Measurements from ENCODE around the gene EML3.
"Not testable (repeated sequence)": the region's sequence is repeated elsewhere in the genome, so short reads cannot be mapped to it uniquely, and the experiment has no call there.

The EML3 gene

GRCh38 chr11:62567018-62567633, 45.4 kb downstream of the EML3 start:
- no peak for DNase-seq

DNA sequence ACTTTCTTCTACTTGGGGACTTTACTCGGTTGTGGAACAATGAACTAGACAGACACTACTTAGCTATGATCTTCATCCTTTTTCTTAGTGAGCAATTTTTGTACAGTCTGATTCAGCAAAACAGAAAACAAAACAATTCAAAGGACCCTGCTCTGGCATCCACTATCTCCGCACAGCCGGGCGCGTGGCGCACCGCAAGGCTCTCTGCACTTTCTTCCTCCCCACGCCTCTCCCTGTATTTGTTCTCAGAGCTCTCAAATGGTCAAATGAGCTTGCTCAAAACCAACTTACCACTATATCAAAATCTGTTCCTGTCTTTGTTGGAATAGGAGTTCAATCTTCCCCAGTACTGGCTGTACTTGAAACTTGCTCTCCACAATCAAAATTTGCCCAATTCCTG, 46.3 kb downstream of the EML3 start:
- DNase-seq: no peak

GRCh38 chr11:62565100-62565802, 47.3 kb downstream of the EML3 start:
- no peak for DNase-seq

GRCh38 chr11:62561677-62562230, 50.8 kb downstream of the EML3 start:
- not testable (repeated sequence) for DNase-seq

GRCh38 chr11:62560566-62561103, 51.9 kb downstream of the EML3 start:
- DNase-seq: peak; percentile 86

GRCh38 chr11:62559626-62560025, 52.9 kb downstream of the EML3 start:
- DNase-seq: not testable (repeated sequence)

- no peak for DNase-seq
Observed at GRCh38 chr11:62559204-62559603, 53.4 kb downstream of the EML3 start.

DNA sequence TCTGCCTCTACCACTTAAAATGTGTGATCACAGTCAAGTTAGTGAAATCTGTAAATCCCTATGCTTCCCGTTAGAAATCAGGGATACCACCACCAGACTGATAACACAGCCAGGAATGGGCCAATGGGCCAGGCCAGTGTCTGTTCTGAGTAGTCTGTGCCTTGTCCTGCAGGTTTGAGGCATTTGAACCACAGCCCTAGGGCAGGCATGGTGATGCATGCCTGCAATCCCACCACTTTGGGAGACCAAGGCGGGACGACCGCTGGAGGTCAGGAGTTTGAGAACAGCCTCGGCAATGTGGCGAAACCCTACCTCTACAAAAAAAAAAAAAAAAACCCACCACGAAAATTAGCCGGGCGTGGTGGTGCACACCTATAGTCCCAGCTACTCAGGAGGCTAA, 53.9 kb downstream of the EML3 start:
- DNase-seq: no peak

DNA sequence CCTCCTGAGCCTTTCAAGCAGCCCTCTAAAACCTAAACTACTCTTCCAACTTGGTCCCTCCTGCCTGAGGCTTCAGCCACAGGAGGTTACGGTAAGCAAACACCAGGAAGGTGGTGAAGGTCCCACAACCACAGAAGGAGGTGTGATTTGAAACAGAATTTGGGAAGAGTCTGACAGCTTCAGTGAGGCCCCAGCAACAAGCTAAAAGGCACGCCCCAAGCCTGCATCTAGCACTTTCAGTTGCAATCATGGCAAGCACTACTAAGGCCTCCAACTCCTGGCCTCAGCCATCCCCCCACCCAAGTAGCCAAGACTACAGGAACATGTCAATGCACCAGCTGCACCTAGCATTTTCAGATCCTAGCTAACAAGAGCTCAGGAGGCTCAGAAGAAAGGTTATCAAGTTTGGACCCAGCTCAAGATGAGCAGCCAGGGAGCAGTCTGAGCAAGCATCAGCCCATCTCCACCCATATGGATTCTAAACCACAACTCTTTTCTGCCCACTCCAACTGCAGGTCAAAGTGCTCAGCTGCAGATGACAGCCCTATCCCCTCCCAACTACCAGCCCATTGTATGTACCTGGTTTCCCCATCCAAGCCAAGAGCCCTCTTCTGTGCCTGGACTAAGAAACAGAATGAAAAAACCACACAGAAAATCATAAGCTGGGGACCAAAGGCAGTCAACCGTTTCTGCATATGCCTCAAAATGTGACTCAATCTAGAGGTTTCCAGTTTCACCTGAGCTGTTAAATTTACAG, 55.5 kb downstream of the EML3 start:
- peak; percentile 70 for DNase-seq

DNA sequence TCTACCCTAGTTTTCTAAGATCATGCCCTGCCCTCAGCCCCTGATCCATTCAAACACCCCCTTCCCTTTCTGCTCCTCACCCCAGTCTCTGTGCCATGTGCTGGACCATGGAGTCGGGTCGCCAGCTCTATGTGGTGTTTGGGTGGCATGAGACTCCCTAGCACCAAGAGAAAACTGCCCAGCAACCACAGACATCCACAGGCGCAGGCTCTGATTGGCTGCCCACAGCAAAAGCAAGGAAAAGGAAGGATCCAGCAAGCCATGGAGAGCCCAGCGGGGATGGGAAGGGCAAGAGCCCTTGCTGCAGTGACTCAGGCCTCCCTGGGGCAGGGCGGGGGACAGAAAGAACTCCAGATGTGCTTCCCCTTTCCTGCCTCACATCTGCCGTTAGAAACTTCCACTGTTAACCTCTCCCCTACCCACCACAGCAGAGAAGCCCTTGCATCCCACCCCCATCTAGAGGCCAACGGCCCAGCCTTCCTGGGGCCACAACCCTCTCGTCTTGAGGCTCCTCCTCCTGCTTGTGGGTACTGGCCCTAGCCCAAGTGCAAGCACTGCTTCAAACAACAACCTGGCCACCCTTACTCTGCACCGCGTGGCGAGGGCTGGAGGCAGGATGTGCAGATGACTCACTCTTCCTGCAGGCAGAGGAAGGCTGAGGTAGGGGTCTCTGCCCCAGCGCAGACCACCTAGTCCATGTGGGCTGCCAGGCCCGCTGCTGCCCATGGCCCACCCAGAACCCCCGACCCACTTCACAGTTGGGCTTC, 56.3 kb downstream of the EML3 start:
- DNase-seq: peak; percentile 89

- DNase-seq: peak; percentile 94
Observed at GRCh38 chr11:62555464-62556107, 57.0 kb downstream of the EML3 start.

- peak; percentile 18 for DNase-seq
Observed at GRCh38 chr11:62554387-62555167, 58.0 kb downstream of the EML3 start.

- peak; percentile 22 for DNase-seq
Observed at GRCh38 chr11:62553839-62554361, 58.7 kb downstream of the EML3 start.

DNA sequence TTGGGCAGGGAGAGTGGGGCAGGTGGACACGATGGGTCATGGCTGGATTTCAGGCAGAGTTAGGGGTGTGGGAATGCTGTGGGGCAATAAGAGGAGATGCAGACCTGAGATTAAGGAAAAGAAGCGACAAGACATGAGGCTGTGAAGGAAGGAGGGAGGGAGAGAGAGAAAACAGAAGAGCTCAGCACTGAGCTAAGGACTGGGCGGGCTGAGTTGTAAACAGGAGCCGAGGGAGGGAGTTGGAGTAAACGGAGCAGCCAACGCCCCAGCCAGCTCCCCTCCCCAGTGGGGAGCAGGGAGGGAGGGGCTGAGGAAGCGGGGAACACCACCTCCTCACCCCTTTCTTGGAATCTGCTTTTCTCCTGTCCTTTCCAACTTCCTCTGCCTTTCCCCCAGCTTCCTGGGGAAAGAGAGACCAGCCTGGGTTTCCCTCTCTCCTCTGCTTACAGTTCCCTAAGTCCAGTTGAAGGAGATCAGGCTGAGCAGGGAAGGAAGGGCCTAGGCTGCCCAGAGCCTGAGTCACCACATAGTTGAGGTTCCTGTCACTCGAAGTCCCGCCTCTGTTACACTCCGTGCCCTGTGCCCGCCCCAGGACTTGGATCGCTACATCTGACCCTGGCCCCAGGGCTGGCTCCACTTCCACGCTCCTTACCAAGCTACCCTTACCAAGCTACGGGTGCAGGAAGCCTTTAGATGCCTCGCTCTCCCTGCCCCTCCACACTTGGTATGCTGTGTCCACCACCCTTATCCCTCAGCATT, 59.3 kb downstream of the EML3 start:
- DNase-seq: peak; percentile 89

DNA sequence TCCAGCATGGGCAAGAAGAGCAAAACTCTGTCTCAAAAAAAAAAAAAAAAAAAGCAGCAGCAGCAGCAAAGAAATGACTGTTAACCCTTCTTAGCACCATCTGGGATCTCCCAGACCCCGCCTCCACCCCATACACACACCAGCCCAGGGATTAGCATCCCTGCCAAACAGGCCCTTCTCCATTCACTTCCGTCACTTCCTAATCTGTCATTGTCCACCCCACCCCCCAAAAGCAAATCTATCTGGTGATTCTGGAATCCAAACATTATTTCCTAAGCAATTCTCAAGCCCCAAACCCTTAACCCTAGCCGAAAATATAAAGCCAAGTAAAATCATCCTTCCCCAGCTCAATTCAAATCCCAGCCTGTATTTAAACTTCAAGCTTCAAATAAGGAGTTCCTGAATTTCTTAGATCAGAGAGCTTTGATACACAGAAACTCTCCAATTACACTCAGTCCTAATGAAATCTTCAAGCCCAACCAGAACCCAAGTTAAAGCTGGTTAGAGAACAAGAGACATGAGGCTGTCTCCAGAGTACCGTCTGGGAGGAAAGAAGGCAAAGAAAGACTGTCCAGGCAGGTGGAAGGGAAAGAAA, 60.0 kb downstream of the EML3 start:
- no peak for DNase-seq
